Peyer's patch (tissue), 4 donors: Measurements from ENCODE around the gene SIRT5. TPM values are rescaled to one million over a fixed set of nuclear protein-coding genes. Genes with fewer than 3 reads are reported as not detected.

Source experiments
- DNase-seq, 3 donors: peaks; one replicate each; pipeline ENCODE4 v3.0.0-alpha.2; 2017 to 2019
- H3K27ac ChIP-seq, 4 donors: fragments of 200-600 bp; sonication (generic); one replicate each; pipeline ENCODE4 v1.5.1; 2016 to 2019
- H3K27me3 ChIP-seq, 2 donors: fragments of 200-600 bp; sonication (generic); one replicate each; pipeline ENCODE4 v1.5.1; 2019
- H3K36me3 ChIP-seq, 3 donors: fragments of 200-600 bp; sonication (generic); one replicate each; pipeline ENCODE4 v1.5.1; 2016 to 2019
- H3K4me1 ChIP-seq, 4 donors: fragments of 200-600 bp; sonication (generic); one replicate each; pipeline ENCODE4 v1.5.1; 2016 to 2019
- H3K4me3 ChIP-seq, 4 donors: fragments of 200-600 bp; sonication (generic); 1 replicate in 3 of 4; 2 replicates in 1 of 4; pipeline ENCODE4 v1.5.1; 2016 to 2019; ENCODE audit warnings: mild to moderate bottlenecking in 1 of 4
- H3K9me3 ChIP-seq, 4 donors: fragments of 200-600 bp; sonication (generic); one replicate each; pipeline ENCODE4 v1.5.1; 2016 to 2019; ENCODE audit warnings: mild to moderate bottlenecking in 1 of 4
- POLR2A ChIP-seq, 2 donors: fragments of 450-650 bp; IDR thresholded peaks; one replicate each; pipeline ENCODE4 v1.5.1; 2017; ENCODE audit warnings: antibody characterized with exemption in 2 of 2, mild to moderate bottlenecking in 2 of 2, moderate library complexity in 2 of 2
- total RNA-seq, 4 donors: library from RNA; depleted of rRNA; stranded (reverse); fragments of >200 nt; gene quantifications; one replicate each; pipeline ENCODE4 v1.1.0, GENCODE V29; 2016
- TF ChIP-seq, protein P1 (sequence below), 6 experiments: fragments of 450-650 bp in 4 of 6; fragments of 200-600 bp in 2 of 6; sonication (generic) in 1 of 6; IDR thresholded peaks; one replicate each; pipeline ENCODE4 v1.5.1; 2017 to 2019; ENCODE audit warnings: antibody characterized with exemption in 6 of 6, mild to moderate bottlenecking in 3 of 6, moderate library complexity in 1 of 6

SIRT5 gene
- total RNA-seq, 4 donors from 2014 or later, result 6.8 to 22.1 (median 18.1) TPM

DNA sequence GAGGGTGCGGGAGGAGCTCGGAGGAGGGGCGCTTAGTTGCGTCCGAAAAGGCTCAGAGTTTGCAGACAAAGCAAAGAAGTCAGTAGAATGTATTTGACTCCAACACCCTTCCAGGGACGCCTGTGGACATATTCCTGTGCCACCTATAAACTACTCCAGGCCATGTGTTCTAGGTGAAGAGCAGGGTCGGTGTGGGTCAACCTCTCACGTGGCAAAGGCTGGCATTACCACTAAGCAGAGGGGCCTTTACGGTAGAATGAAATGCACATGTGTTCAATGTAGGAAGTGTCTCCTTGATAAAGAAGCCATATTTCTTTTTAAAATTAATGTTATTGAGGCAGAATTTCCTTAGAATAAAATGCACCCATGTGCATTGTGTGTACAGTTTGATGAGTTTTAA lies 15.4 kb downstream of the SIRT5 start:
- no peaks in the 10 kb centered on the region for H3K27me3 ChIP-seq
- TF ChIP-seq POLR2A (IDR thresholded peaks at IDR 0.05), result no peak
- TF ChIP-seq, protein P1, sequence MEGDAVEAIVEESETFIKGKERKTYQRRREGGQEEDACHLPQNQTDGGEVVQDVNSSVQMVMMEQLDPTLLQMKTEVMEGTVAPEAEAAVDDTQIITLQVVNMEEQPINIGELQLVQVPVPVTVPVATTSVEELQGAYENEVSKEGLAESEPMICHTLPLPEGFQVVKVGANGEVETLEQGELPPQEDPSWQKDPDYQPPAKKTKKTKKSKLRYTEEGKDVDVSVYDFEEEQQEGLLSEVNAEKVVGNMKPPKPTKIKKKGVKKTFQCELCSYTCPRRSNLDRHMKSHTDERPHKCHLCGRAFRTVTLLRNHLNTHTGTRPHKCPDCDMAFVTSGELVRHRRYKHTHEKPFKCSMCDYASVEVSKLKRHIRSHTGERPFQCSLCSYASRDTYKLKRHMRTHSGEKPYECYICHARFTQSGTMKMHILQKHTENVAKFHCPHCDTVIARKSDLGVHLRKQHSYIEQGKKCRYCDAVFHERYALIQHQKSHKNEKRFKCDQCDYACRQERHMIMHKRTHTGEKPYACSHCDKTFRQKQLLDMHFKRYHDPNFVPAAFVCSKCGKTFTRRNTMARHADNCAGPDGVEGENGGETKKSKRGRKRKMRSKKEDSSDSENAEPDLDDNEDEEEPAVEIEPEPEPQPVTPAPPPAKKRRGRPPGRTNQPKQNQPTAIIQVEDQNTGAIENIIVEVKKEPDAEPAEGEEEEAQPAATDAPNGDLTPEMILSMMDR (IDR thresholded peaks at IDR 0.05), result no peak
- no peak overlapping the region for H3K4me3 ChIP-seq
- H3K27ac ChIP-seq, result no peak overlapping the region
- no peaks in the 10 kb centered on the region for H3K9me3 ChIP-seq
- DNase-seq, result no peak
- peaks cover 0 to 39% (median 0%) of the 10 kb centered on the region in 3 donors for H3K36me3 ChIP-seq
- no peaks in the 10 kb centered on the region for H3K4me1 ChIP-seq

DNA sequence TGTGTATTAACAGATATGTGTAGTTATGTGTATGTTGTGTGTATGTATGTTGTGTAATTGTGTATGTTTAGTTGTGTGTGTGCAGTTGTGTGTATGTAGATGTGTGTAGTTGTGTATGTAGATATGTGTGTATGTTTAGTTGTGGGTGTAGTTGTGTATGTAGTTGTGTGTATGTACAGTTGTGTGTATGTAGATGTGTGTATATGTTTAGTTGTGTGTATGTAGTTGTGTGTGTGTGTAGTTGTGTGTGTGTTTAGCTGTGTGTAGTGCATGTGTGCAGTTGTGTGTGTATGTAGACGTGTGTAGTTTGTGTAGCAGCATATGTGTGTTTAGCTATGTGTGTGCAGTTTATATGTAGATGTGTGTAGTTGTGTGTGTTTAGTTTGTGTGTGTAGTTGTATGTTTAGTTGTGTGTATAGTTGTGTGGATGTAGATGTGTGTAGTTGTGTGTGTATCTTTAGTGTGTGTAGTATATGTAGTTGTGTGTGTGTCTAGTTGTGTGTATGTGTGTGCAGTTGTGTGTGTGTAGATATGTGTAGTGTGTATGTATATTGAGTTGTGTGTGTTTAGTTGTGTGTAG lies 16.3 kb downstream of the SIRT5 start:
- DNase-seq, result no peak
- Histone ChIP-seq H3K4me3 (no peak overlapping the region), H3K27me3 (no peaks in the 10 kb centered on the region), H3K36me3 (peaks cover 0 to 47% (median 0%) of the 10 kb centered on the region in 3 donors), H3K27ac (no peak overlapping the region), H3K9me3 (no peaks in the 10 kb centered on the region), H3K4me1 (no peaks in the 10 kb centered on the region)
- TF ChIP-seq, protein P1 (IDR thresholded peaks at IDR 0.05), result no peak
- no peak for TF ChIP-seq POLR2A (IDR thresholded peaks at IDR 0.05)

DNA sequence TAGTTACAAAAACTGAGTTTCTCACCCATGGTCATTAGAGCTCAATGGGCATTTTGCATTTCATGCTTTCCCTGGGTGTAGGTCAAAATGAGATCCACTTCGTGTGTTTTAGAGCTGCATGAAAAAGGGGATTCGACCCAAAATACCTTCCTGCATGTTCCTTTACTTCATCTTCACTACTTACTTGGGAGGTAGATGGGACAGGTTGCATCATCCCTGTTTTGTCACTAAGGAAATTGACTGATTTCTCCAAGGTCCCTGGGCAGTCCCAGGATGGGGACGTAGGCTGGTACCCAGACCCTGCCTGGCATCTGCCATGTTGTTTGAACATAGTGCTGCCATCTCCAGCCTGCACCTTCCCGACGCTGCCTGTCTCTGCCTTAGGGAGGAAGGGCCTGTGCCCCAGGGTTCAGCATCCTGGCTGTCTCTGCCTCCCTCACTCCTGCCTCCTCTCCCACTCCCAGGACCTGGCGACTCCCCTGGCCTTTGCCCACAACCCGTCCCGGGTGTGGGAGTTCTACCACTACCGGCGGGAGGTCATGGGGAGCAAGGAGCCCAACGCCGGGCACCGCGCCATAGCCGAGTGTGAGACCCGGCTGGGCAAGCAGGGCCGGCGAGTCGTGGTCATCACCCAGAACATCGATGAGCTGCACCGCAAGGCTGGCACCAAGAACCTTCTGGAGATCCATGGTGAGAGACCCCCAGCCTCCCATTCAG lies 17.0 kb downstream of the SIRT5 start:
- Histone ChIP-seq H3K4me1 (no peaks in the 10 kb centered on the region), H3K27ac (no peak overlapping the region), H3K9me3 (no peaks in the 10 kb centered on the region), H3K27me3 (no peaks in the 10 kb centered on the region), H3K4me3 (no peak overlapping the region), H3K36me3 (peaks cover 0 to 54% (median 0%) of the 10 kb centered on the region in 3 donors)
- TF ChIP-seq POLR2A (IDR thresholded peaks at IDR 0.05), result no peak
- TF ChIP-seq, protein P1 (IDR thresholded peaks at IDR 0.05), result no peak
- no peak for DNase-seq

DNA sequence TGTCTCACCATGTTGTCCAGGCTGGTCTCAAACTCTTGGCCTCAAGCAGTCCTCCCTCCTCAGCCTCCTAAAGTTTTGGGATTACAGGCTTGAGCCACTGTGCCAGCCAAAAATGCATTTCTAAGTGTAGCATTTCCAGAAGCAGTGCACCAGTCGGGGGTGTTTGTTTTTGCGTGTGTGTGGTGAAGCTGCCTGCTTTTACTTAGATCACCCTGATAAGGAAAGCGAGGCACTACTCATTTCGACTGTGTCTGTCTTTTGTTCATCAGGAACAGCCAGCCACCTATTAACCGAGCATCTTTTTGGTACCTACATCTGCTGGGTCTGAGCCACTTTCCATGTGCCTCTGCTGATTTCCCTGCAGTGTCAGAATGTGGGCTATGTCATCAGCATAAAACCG lies 18.7 kb downstream of the SIRT5 start:
- Histone ChIP-seq H3K27ac (no peak overlapping the region), H3K27me3 (no peaks in the 10 kb centered on the region), H3K36me3 (peaks cover 0 to 57% (median 0%) of the 10 kb centered on the region in 3 donors), H3K9me3 (no peaks in the 10 kb centered on the region), H3K4me1 (no peaks in the 10 kb centered on the region), H3K4me3 (no peak overlapping the region)
- TF ChIP-seq, protein P1 (IDR thresholded peaks at IDR 0.05), result no peak
- TF ChIP-seq POLR2A (IDR thresholded peaks at IDR 0.05), result no peak
- no peak for DNase-seq

DNA sequence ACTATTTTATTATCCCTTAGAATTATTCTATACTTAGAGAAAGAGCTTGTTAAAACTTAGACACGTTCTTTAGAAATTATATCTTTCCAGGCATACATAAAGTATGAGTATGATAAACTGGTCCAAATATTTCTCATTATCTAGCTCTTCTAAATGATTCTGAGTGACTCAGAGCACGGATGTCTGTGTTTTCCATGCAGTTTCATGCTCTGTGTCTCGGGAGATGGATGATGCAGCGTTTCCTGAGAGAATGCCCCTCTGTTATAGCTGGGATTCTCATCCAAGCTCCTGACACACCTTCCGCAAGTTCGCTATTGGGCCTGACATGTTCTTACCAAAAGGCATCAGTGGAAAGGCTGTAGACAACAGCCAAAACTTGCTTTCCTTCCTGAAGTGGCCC lies 19.3 kb downstream of the SIRT5 start:
- H3K27me3 ChIP-seq, result no peaks in the 10 kb centered on the region
- H3K27ac ChIP-seq, result no peak overlapping the region
- H3K4me3 ChIP-seq, result no peak overlapping the region
- H3K36me3 ChIP-seq, result peaks cover 0 to 56% (median 0%) of the 10 kb centered on the region in 3 donors
- no peak for DNase-seq
- TF ChIP-seq, protein P1 (IDR thresholded peaks at IDR 0.05), result no peak
- TF ChIP-seq POLR2A (IDR thresholded peaks at IDR 0.05), result no peak
- H3K4me1 ChIP-seq, result no peaks in the 10 kb centered on the region
- no peaks in the 10 kb centered on the region for H3K9me3 ChIP-seq
